Measurements from ENCODE around the gene XRCC6.
A peak's percentile ranks its signal among the peaks of the same experiment; 100 is the strongest.
"Not testable (repeated sequence)": the region's sequence is repeated elsewhere in the genome, so short reads cannot be mapped to it uniquely, and the experiment has no call there.

Gene XRCC6

DNA sequence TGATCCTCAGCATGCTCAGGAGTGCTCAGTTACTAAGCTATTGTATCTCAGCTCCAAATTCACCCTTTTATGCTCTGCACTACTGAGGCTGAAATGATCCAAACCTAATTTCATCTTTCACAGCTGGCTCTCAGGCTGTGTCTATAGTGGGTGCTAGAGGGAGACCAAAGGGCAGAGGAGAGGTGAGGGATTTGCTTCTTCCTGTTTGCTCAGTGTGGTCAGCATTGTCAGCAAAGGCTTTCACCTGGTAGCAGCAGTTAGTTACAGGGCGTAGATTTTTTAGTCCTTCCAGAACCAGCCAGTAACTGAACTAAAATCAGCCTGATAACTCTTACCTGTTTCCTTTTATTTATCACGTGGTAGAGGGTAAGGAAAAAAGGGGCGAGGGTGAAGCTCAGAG is 33.2 kb downstream of the XRCC6 start:
- no peak for DNase-seq

DNA sequence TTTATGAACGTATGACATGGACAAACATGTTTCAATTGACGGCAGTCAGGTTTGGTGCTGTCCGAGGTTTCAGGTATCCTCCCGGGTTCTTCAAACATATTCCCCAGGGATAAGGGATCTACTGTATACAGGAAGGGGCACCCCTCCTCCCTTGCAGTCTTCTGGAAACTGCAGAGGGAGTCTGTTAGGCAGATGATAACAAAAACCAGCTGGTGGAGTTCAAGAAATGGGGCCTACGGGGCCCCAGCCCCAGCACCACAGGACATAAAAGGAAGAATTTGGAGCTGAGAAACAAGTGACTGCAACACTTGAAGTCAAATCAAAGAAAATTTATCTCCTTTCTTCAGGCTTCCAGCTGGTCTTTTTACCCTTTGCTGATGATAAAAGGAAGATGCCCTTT is 35.5 kb downstream of the XRCC6 start:
- DNase-seq, result no peak

DNA sequence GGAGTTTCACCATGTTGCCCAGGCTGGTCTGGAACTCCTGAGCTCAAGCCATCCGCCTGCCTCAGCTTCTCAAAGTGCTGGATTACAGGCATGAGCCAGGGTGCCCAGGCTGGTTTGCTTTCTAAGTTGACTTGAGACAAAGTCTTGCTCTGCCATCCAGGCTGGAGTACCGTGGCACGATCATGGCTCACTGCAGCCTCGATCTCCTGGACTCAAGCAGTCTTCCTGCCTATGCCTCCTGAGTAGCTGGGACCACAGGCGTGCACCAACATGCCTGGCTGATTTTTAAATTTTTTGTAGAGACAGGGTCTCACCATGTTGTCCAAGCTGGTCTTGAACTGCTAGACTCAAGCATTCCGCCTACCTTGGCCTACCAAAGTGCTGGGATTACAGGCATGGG is 36.6 kb downstream of the XRCC6 start:
- DNase-seq, result no peak

DNA sequence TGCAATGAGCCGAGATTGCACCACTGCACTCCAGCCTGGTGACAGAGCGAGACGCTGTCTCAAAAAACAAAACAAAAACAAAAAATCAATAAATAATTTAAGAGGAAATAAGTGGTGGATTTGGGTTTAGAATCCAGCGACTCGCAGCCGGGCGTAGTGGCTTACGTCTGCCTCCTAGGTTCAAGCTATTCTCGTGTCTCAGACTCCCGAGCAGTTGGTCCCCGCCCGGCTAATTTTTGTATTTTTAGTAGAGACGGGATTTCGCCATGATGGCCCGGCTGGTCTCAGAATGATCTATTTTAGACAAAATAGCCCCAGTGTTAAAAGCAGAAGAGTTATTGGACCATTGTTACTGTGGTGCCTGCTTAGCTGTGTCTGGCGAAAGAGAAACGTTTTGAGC is 37.8 kb downstream of the XRCC6 start:
- no peak for DNase-seq

DNA sequence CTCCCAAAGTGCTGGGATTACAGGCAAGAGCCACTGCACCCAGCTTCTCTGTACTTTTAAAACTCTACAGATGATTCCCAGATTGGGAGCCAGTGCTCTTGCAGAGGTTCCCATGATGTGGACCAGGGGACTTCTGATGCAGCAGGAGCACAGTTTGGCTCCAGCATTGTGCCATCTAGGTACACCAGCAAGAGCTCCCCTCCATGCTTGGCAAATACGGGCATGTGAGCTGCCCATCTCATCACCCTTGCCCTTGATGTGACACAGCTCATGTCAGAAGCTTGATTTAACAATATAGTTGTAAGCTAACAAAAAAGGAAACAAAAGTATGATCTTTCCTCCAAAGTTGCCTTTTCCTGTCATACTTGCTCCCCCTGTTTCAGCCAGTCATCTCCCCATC is 38.8 kb downstream of the XRCC6 start:
- DNase-seq, result no peak

DNA sequence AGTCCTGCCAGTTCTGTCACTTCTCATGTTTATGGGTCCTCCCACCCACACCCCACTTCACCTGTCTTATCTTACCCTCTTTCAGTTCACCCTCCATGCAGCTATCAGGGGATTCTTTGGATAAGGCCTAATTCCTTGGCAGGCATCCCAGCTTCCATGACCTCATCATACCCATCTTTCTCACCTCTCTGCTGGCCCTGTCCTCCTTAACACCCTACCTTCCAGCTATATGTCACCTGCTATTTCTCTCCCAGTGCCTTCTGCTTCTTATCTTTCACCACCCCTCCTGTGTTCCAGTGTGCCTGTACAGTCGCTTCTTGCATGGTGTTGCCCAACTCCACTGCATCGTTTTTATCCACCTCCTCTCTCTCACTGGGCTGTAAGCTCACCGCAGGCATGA is 39.3 kb downstream of the XRCC6 start:
- DNase-seq, result no peak

DNA sequence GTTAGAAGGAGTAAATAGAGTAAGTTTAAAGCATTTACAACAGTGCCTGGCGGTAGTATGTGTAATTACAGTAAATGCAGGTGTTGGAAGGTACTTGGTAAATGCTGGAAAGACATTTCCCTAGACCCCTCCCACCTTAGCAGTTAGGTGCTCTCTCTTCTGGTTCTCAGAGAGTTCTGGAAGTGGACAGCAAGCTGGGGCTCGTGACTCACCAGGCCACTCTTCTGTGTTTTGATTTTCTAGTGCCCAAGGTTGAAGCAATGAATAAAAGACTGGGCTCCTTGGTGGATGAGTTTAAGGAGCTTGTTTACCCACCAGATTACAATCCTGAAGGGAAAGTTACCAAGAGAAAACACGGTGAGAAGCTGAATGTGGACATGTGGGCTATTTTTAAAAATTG is 40.0 kb downstream of the XRCC6 start:
- no peak for DNase-seq

DNA sequence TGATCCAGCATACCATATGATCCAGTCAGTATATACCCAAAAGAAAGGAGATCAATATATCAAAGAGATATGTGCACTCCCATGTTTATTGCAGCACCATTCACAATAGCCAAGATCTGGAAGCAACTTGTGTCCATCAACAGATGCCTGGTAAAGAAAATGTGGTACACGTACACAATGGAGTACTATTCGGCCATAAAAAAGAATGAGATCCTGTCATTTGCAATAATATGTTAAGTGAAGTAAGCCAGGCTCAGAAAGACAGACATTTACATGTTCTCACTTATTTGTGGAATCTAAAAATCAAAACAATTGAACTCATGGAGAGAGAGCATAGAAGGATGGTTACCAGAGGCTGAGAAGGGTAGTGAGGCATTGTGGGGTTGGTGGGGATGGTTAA is 40.6 kb downstream of the XRCC6 start:
- no peak for DNase-seq

DNA sequence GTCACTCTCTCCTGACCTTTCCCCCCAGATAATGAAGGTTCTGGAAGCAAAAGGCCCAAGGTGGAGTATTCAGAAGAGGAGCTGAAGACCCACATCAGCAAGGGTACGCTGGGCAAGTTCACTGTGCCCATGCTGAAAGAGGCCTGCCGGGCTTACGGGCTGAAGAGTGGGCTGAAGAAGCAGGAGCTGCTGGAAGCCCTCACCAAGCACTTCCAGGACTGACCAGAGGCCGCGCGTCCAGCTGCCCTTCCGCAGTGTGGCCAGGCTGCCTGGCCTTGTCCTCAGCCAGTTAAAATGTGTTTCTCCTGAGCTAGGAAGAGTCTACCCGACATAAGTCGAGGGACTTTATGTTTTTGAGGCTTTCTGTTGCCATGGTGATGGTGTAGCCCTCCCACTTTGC is 42.5 kb downstream of the XRCC6 start:
- not testable (repeated sequence) for DNase-seq

DNA sequence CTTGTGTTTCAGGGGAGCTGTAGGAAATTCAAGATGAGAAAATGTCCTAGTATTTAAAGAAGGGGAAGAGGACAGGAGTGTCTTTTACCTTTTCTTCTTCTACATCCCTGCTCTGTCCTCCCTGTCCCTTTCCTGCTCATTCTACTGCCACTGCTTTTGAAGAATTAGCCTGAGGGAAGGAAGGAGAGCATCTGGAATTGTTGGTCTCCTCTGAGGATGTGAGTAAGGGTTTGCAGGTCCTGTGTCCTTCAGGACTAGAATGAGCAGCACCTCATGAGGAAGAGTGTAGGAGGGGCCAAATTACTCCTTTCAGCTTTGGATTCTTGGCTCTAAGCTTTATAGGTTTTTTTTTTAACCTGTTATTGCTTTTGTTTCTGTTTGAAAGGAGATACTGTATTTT is 43.4 kb downstream of the XRCC6 start:
- DNase-seq, result no peak

DNA sequence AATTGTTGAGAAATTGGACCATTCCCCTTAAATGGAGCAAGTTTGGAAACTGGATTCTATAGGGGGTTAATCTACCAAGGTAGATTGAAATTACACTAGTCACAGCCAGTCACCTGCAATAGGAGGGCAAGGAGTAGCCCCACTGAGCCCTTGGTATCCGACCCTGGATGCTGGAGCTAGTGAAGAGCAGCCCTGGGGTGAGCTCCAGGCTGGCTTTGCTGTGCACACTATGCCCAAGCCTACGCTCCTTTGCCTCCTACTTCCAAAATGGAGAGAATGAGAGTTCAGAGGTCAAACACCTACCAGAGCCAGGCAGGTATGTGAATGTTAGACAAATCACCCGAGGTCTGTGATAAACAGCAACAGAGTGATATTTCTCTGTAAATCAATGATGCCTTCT is 43.9 kb downstream of the XRCC6 start:
- DNase-seq, result no peak

DNA sequence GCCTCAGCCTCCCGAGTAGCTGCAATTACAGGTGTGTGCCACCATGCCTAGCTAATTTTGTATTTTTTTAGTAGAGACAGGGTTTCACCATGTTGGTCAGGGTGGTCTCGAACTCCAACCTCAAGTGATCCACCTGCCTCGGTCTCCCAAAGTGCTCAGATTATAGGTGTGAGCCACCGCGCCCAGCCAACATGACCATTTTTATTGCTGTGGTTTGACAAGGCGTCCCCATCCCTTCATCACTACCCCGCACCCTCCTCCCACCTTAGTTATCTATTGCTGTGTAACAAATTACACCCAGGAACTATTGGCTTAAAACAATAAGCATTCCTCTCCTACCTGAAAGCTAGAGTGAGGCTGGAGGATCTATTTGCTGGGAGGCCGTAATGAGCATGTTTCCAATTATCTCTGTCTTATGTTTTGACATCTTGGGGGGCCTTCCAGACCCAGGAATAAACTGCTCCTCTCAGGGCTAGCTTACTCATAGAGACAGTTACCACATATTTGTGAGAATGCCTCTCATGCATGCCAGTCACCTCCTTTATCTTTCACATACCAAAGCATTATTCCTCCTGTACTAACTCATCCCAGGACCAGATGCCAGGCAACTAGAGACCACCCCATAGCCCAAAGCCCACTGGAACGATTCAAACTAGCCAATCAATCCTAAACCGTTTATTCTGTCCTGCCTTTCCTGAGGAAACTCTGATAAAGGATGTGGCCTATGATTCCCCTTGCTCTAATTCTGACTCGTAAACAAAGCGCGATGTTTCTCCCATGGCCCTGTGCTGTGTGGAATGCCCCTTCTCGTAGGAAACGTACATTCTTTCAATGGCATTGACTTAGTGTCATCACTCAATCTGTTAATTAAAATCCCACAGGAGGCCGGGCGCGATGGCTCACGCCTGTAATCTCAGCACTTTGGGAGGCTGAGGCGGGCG is 48.1 kb downstream of the XRCC6 start:
- no peak for DNase-seq

DNA sequence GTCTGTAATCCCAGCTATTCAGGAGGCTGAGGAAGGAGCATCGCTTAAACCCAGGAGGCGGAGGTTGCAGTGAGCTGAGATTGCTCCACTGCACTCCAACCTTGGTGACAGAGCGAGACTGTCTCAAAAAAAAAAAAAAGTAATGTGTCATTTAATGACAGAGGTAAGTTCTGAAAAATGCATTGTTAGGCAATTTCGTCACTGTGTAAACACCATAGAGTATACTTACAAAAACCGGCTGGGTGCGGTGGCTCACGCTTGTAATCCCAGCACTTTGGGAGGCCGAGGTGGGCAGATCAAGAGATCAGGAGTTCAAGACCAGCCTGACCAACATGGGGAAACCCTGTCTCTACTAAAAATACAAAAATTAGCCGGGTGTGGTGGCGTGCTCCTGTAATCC is 51.0 kb downstream of the XRCC6 start:
- not testable (repeated sequence) for DNase-seq

DNA sequence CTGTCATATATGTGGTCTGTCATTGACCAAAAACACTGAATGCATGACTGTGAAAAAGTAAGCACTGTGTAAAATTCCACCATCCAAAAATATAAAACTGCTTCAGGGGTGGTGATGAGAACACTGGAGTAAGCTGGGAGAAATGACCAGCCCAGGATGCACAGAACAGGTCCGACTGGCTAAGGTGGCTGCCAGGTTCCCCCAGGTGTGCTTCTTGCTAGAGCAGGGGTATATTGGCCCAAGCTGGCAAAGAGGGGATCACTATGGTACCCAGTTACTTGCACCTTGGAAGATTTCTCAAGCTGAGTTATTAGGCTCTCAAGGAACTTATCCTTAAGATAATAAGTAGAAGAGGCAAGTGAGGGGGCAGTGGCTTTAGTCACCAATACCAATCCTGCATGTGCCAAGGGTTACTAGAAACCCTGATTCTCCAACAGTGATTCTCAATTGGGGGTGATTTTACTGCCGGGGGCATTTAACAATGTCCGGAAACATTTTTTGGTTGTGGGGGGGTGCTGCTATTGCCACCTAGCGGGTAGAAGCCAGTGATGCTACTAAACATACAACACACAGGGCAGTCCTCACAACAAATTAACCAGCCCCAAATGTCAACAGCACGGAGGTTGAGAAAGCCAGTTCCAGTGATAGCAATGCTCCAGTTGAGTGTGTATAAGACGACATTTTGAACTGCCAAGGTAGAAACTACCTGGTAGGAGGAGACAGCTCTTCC is 51.9 kb downstream of the XRCC6 start:
- DNase-seq, result no peak

DNA sequence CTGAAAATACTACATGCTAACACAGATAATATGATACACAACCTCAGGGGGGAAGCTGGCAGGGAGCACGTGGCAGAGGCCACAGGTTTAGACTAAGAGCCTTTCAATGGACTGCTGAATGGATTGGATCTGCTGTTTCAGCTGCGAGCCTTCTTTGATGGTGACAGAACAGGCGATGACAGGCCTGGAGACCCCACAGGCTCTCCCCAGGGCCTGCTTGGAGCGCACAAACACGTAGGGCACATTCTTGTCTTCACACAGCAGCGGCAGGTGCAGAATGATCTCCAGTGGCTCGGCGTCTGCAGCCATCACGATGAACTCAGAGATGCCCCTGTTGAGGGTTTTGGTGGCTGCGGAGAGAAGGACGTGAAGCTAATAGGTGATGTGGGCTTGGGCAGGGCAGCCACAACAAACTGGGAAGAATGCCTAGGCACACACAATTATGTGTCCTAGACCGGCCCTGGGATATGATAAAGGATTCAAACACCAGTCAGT is 53.8 kb downstream of the XRCC6 start:
- DNase-seq, result no peak

DNA sequence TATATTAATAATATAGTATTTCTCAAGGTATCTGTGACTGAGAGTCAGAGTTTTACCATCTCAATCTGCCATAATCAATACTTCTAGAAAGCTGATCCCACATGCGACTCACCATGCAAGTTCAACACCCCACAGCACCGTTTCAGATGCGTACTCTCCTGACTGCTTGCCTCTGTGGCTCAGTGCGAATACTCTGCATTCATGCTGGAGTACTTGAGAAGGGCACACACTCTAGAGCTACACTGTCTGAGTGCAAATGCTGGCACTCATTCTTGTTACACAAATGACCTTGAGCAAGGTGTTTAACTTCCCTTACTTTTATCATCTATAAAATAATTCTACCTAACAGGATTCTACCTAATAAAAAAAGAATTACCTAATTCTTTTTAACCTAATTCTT is 55.0 kb downstream of the XRCC6 start:
- no peak for DNase-seq

DNA sequence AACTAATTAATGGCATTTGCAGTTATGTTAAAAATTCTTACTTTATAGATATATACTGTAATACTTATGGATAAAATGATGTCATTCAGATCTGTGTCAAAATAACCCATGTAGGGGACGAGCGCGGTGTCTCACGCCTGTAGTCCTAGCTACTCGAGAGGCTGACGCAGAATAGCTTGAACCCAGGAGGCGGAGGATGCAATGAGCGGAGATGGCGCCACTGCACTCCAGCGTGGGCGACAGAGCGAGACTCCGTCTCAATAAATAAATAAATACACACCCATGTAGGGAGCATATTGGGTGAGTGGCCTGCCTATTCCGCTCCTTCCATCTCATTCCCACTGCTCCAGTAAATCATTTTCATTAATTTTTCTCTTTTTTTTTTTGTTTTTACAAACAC is 60.5 kb downstream of the XRCC6 start:
- no peak for DNase-seq

DNA sequence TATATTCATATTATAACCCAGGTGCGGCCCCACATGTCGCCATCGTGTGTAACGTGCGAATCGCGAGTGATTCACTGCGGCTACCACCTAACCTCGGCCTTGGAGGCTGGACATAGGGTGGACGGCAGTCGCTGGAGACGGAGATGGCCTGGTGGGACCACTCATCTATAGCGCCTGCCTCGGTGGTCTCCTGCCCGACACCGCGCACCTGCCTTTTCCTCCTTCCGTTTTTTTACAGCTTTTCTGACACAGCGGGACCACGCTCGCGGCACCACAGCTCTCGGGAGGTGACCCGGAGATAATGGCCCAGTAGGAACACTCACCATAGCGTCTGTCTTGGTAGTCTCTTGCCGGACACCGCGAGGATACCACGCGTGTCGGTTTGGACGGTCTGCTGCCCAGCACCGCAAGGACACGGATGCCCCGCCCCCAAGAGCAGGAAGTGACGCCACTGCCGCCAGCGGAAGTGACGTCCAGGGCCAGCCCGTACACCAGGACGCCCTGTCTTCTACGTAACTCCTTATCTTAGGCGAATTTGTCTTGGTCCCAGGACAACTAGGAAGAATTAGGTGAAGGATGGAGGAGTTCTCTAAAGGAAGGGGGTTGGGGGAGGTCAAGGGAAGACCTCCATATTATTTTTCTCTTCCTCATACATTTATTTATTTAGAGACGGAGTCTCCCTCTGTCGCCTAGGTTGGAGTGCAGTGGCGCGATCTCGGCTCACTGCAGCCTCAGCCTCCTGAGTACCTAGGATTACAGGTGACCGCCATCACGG is 61.1 kb downstream of the XRCC6 start:
- DNase-seq, result peak; percentile 81

DNA sequence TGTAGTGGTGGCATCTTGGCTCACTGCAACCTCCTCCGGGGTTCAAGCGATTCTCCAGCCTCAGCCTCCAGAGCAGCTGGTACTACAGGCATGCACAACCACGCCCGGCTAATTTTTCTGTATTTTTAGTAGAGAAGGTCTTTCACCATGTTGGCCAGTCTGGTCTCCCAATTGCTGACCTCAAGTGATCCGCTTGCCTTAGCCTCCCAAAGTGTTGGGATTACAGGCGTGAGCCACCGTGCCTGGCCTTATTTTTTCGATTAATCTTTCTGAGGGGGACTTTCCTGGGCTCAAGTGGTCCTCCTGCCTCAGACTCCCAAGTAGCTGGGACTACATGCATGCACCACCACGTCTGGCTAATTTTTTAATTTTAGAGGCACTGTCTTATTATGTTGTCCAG is 62.0 kb downstream of the XRCC6 start:
- DNase-seq, result no peak

DNA sequence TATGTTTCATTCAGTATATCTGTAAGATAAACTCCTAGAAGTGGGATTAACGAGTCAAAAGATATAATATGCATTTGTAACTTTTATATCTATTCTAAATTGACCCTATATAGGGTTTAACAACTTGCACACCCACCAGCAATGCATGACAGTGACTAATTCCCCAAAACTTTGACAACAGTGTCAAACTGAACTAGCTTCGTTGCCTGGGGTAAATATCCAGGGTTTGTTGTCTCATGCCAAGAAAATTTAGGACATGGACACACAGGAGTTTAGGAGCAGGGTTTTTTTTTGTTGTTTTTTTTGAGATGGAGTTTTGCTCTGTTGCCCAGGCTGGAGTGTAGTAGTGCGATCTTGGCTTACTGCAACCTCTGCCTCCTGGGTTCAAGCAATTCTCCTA is 62.5 kb downstream of the XRCC6 start:
- DNase-seq, result no peak

DNA sequence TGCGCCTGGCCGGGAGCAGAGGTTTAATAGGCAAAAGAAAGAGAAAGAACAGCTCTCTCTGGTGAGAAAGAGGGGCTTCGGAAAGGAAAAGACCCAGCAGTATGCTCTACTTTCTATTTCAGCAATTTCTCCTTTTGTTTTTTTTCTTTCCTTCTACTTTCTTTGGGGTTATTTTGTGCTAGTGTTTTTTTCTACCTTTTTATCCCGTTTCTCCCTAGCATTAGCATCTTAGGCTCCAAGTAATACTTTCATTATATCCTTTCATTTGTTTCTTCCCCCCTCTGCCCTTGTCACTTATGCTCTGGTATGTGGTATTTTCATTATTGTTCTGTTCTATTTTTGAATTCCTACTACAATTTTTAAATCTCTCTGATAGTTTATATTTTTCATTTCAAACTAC is 63.1 kb downstream of the XRCC6 start:
- no peak for DNase-seq

DNA sequence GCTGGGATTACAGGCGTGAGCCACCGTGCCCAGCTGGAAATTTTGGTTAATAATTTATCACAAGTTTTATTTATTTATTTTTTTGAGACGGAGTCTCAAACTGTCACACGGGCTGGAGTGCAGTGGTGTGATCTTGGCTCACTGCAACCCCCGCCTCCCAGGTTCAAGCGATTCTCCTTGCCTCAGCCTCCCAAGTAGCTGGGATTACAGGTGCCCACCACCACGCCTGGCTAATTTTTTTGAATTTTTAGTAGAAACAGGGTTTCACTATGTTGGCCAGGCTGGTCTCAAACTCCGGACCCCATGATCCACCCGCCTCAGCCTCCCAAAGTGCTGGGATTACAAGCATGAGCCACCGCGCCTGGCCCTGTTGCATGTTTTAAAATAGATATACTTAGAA is 65.8 kb downstream of the XRCC6 start:
- not testable (repeated sequence) for DNase-seq

DNA sequence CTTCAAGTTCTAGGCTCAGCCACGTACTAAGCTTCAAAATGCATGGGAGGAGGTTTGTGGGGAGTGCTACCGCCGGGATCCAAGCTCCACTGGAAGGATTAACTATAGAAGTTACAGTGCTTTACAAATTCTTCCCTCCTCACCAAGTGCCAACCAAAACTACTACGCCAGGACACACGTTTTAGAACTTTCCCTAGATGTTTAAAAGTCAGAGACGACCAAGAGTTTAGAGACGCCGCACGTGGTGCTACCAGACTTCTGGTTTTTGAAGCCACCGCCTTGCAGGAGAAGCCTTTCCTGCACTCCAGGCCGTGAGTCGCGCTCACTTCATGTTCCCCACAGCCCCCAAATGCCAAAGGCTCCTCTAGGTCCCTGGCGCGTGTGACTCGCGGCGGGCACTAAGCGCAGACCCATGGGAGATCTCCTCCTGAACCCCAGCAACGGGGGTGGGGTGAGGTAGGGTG is 66.8 kb downstream of the XRCC6 start:
- DNase-seq, result no peak

Measured in activated CD4-positive, alpha-beta T cell treated with anti-CD3 and anti-CD28 coated beads for 1 hour (primary cell).